HCT116 (cell line): ENCODE measurements around the gene ATN1. TPM values are rescaled to one million over a fixed set of nuclear protein-coding genes. Genes with fewer than 3 reads are reported as not detected.

ENCODE experiments used
- ATAC-seq: fragments of 200-7000 bp; cut with Tn5 transposase; 2 replicates; pipeline ENCODE4 v1.9.1; 2020; ENCODE audit warnings: mild to moderate bottlenecking, moderate library complexity
- BruUV-seq: library from RNA; stranded (reverse); fragments of 400-500 nt; replicated peaks from 2 replicates; lab custom pipeline; 2021; lab: Mats Ljungman, UMichigan
- CTCF ChIA-PET: fragments of 300-600 bp; sonication (Branson Sonifier 250); formaldehyde crosslinking; loops from one replicate; lab custom pipeline; 2021; ENCODE audit warnings: antibody characterized with exemption; lab: Charles Lee
- POLR2A ChIA-PET: fragments of 300-600, 350-600 bp; sonication (Branson Sonifier 250); formaldehyde crosslinking; loops from one replicate; lab custom pipeline; 2021; ENCODE audit warnings: antibody characterized with exemption; lab: Charles Lee
- RAD21 ChIA-PET, 2 experiments: fragments of 300-600 bp; sonication (Branson Sonifier 250); formaldehyde crosslinking; loops; one replicate each; lab custom pipeline; 2023; ENCODE audit warnings: low total read pairs in 2 of 2; ENCODE audit not compliant: uncharacterized antibody in 2 of 2, unreplicated experiment in 2 of 2, low non-redundant PET in 1 of 2; lab: Charles Lee
- DNase-seq: peaks from one replicate; pipeline ENCODE4 v3.0.0-alpha.2; 2010; ENCODE audit warnings: low read depth, low spot score
- H2AFZ ChIP-seq: fragments of 200-600 bp; shearing (Covaris generic), sonication (generic); 2 replicates; pipeline ENCODE4 v1.6.1; 2017; ENCODE audit warnings: low read depth, mixed run types, mixed read lengths, antibody characterized with exemption, low read length; ENCODE audit not compliant: poor library complexity, severe bottlenecking
- H3K27ac ChIP-seq: 2 replicates; pipeline ENCODE4 v1.5.1; 2012; ENCODE audit warnings: low read depth, low read length
- H3K27me3 ChIP-seq: fragments of 200-600 bp; sonication (generic); 2 replicates; pipeline ENCODE4 v1.6.1; 2016; ENCODE audit warnings: mixed run types, low read length, mixed read lengths; ENCODE audit not compliant: insufficient read depth
- H3K36me3 ChIP-seq, 2 experiments: fragments of 200-500 bp in 1 of 2; fragments of 200-600 bp in 1 of 2; sonication (Bioruptor generic) in 1 of 2; sonication (generic) in 1 of 2; 2 replicates each; pipeline versions ENCODE4 v1.5.1 to v1.6.1; 2014 to 2016; ENCODE audit warnings: low read length in 2 of 2, inconsistent platforms in 1 of 2, mixed read lengths in 1 of 2, mixed run types in 1 of 2; ENCODE audit not compliant: insufficient read depth in 2 of 2, control insufficient read depth in 1 of 2
- H3K4me1 ChIP-seq, 2 experiments: fragments of 200-600 bp in 1 of 2; sonication (generic) in 1 of 2; 2 replicates each; pipeline versions ENCODE4 v1.5.1 to v1.6.1; 2012 to 2017; ENCODE audit warnings: low read length in 2 of 2, inconsistent platforms in 1 of 2, mild to moderate bottlenecking in 1 of 2, mixed read lengths in 1 of 2, mixed run types in 1 of 2, moderate library complexity in 1 of 2; ENCODE audit not compliant: insufficient read depth in 2 of 2, control insufficient read depth in 1 of 2
- H3K4me2 ChIP-seq: fragments of 200-600 bp; sonication (generic); 2 replicates; pipeline ENCODE4 v1.6.1; 2017; ENCODE audit warnings: mixed run types, low read length, mixed read lengths
- H3K4me3 ChIP-seq, 2 experiments: fragments of 200-600 bp in 1 of 2; sonication (generic) in 1 of 2; replicated peaks in 1 of 2; 2 replicates each; pipeline ENCODE4 v1.5.1; 2011 to 2016; ENCODE audit warnings: low read length in 2 of 2, control low read depth in 1 of 2, low read depth in 1 of 2, mild to moderate bottlenecking in 1 of 2, mixed read lengths in 1 of 2, mixed run types in 1 of 2
- H3K79me2 ChIP-seq: fragments of 200-600 bp; sonication (generic); 2 replicates; pipeline ENCODE4 v1.6.1; 2017; ENCODE audit warnings: mild to moderate bottlenecking, mixed run types, low read length, moderate library complexity, mixed read lengths; ENCODE audit not compliant: insufficient read depth
- H3K9ac ChIP-seq: fragments of 200-600 bp; sonication (generic); 2 replicates; pipeline ENCODE4 v1.6.1; 2016; ENCODE audit warnings: low read length, mixed read lengths
- H3K9me2 ChIP-seq: fragments of 200-600 bp; sonication (generic), shearing (Covaris generic); 2 replicates; pipeline ENCODE4 v1.6.1; 2017; ENCODE audit warnings: mixed run types, mild to moderate bottlenecking, moderate library complexity; ENCODE audit not compliant: insufficient read depth
- H3K9me3 ChIP-seq, 2 experiments: fragments of 200-500 bp in 1 of 2; fragments of 200-600 bp in 1 of 2; sonication (Bioruptor generic) in 1 of 2; sonication (generic) in 1 of 2; 2 replicates each; pipeline ENCODE4 v1.6.1; 2014 to 2017; ENCODE audit warnings: low read length in 2 of 2, mixed read lengths in 2 of 2, inconsistent platforms in 1 of 2, low read depth in 1 of 2, mild to moderate bottlenecking in 1 of 2, mixed run types in 1 of 2, moderate library complexity in 1 of 2; ENCODE audit not compliant: control insufficient read depth in 1 of 2, insufficient read depth in 1 of 2
- H4K20me1 ChIP-seq: fragments of 200-600 bp; sonication (generic), shearing (Covaris generic); 2 replicates; pipeline ENCODE4 v1.6.1; 2017; ENCODE audit warnings: mixed run types, mild to moderate bottlenecking, moderate library complexity; ENCODE audit not compliant: insufficient read depth
- CBX3 ChIP-seq: IDR thresholded peaks from 2 replicates; pipeline ENCODE4 v1.6.1; 2012; ENCODE audit warnings: low read depth
- EGR1 ChIP-seq: IDR thresholded peaks from 2 replicates; pipeline ENCODE4 v1.6.1; 2012; ENCODE audit warnings: low read depth
- EZH2 ChIP-seq: fragments of 200-600 bp; sonication (generic); IDR thresholded peaks from 2 replicates; pipeline ENCODE4 v1.6.1; 2017; ENCODE audit warnings: antibody characterized with exemption, mixed run types
- FOSL1 ChIP-seq: IDR thresholded peaks from 2 replicates; pipeline ENCODE4 v1.6.1; 2012; ENCODE audit warnings: low read depth
- YY1 ChIP-seq: IDR thresholded peaks from 2 replicates; pipeline ENCODE4 v1.6.1; 2011; ENCODE audit warnings: low read length, low read depth, moderate library complexity, mild to moderate bottlenecking; ENCODE audit not compliant: insufficient replicate concordance; ENCODE audit errors: extremely low read depth
- intact Hi-C: fragments of 100-400 bp; cut with micrococcal nuclease; formaldehyde crosslinking; loops from 2 replicates; pipeline ENCODE4 v1.10.0; 2022
- total RNA-seq: library from RNA; stranded (reverse); gene quantifications from one replicate; pipeline ENCODE4 v1.2.1, GENCODE V29; 2021; ENCODE audit not compliant: unreplicated experiment
- TF ChIP-seq, protein P1 (sequence below): IDR thresholded peaks from 2 replicates; pipeline ENCODE4 v1.6.1; 2011; ENCODE audit warnings: mild to moderate bottlenecking, low read length, moderate library complexity; ENCODE audit not compliant: insufficient replicate concordance; ENCODE audit errors: extremely low read depth

ATN1 gene
- total RNA-seq, 1 experiment from 2014 or later = 104 TPM

DNA sequence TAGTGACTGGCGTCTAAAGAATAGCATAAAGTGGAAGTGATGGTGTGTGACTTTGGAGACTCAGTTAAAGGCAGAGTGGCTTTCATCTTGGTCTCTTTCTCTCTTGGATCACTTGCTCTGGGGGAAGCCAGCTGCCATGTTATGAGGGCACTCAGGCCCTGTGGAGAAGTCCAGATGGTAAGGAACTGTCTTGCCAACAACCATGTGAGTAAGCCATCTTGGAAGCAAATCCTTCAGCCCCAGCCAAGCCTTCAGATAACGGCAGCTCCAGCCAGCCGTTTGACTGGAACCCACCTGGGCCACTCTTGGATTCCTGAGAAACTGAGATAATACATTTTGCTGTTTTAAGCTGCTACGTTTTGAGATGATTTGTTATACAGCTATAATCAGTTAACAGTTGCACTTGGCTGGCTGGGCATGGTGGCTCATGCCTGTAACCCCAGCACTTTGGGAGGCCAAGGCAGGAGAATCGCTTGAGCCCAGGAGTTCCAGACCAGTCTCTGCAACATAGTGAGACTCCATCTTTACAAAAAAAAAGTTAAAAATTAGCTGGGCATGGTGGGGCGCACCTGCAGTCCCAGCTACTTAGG is 30.8 kb upstream of the ATN1 start:
- H3K9me3 ChIP-seq = no peaks in the 10 kb centered on the region
- no peak overlapping the region for H3K9ac ChIP-seq
- no peak overlapping the region for H3K4me2 ChIP-seq
- intact Hi-C loops = no loop called here
- H3K9me2 ChIP-seq = no peaks in the 10 kb centered on the region
- no peak for DNase-seq
- CTCF ChIA-PET = no interaction called here
- no peak overlapping the region for H3K27ac ChIP-seq
- POLR2A ChIA-PET = interaction anchor here (1.1 kb wide), 1 partner anchor 47 kb away, joined by 3 read pairs; the partner anchor contains the start of genes C12orf57 and RNU7-1
- no peaks in the 10 kb centered on the region for H3K36me3 ChIP-seq
- no peaks in the 10 kb centered on the region for H4K20me1 ChIP-seq
- peaks cover 0 to 13% of the 10 kb centered on the region in 2 experiments; a peak in 3 of 4 replicates for H3K4me1 ChIP-seq
- H2AFZ ChIP-seq = no peak overlapping the region
- RAD21 ChIA-PET = no interaction called here
- H3K4me3 ChIP-seq = no peak overlapping the region
- no TSS peak for BruUV-seq
- H3K79me2 ChIP-seq = no peaks in the 10 kb centered on the region
- H3K27me3 ChIP-seq = no peaks in the 10 kb centered on the region
- TF ChIP-seq EZH2 (no peak), CBX3 (no peak), YY1 (no peak), FOSL1 (no peak)
- TF ChIP-seq, protein P1, sequence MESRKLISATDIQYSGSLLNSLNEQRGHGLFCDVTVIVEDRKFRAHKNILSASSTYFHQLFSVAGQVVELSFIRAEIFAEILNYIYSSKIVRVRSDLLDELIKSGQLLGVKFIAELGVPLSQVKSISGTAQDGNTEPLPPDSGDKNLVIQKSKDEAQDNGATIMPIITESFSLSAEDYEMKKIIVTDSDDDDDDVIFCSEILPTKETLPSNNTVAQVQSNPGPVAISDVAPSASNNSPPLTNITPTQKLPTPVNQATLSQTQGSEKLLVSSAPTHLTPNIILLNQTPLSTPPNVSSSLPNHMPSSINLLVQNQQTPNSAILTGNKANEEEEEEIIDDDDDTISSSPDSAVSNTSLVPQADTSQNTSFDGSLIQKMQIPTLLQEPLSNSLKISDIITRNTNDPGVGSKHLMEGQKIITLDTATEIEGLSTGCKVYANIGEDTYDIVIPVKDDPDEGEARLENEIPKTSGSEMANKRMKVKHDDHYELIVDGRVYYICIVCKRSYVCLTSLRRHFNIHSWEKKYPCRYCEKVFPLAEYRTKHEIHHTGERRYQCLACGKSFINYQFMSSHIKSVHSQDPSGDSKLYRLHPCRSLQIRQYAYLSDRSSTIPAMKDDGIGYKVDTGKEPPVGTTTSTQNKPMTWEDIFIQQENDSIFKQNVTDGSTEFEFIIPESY = no peak
- TF ChIP-seq, all 23 proteins: peak for 0
- ATAC-seq = no peak

DNA sequence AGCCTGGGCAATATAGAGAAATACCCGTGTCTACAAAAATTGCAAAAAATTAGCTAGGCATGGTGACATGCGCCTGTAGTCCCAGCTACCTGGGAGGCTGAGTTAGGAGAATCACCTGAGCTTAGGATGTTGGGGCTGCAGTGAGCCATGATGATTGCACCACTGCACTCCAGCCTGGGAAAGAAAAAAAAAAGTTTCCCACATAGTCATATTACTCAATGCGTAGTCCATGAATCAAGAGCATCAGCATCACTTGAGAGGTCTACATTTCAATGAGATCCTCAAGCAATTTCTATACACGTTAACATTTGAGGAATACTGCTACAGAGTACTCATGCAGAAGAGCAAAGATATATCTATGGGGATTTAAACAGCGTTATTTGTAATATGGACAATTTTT is 28.3 kb upstream of the ATN1 start:
- Histone ChIP-seq H3K9me2 (no peaks in the 10 kb centered on the region), H3K27ac (no peak overlapping the region), H3K36me3 (no peaks in the 10 kb centered on the region), H3K4me2 (0 out of 2 replicates have a peak overlapping the region, but pooled peaks have one; percentile 8), H3K9ac (no peak overlapping the region), H3K27me3 (no peaks in the 10 kb centered on the region), H4K20me1 (no peaks in the 10 kb centered on the region), H3K4me3 (no peak overlapping the region)
- no peak for ATAC-seq
- ChIA-PET CTCF (no interaction called here), RAD21 (no interaction called here), POLR2A (interaction anchor here (0.6 kb wide), 1 partner anchor 21 kb away, joined by 5 read pairs; no protein-coding TSS in a partner anchor)
- no peak for DNase-seq
- no TSS peak for BruUV-seq
- no peak for TF ChIP-seq EGR1
- no peak for TF ChIP-seq EZH2
- TF ChIP-seq, all 23 proteins: peak for 0
- Histone ChIP-seq H3K4me1 (peaks cover 8 to 22% of the 10 kb centered on the region in 2 experiments), H3K79me2 (no peaks in the 10 kb centered on the region), H2AFZ (no peak overlapping the region), H3K9me3 (no peaks in the 10 kb centered on the region)
- intact Hi-C loops = no loop called here
